Mesothelial cell of epicardium (in vitro differentiated cells): Measurements from ENCODE around the gene RERE. TPM values are rescaled to one million over a fixed set of nuclear protein-coding genes. Genes with fewer than 3 reads are reported as not detected.
"Not testable (repeated sequence)": the region's sequence is repeated elsewhere in the genome, so short reads cannot be mapped to it uniquely, and the experiment has no call there.

Experiments used
- DNase-seq, 2 experiments: peaks; one replicate each; pipeline ENCODE4 v3.0.0; 2021; ENCODE audit warnings: low spot score in 2 of 2; ENCODE audit not compliant: unreplicated experiment in 2 of 2
- H3K27ac Mint-ChIP-seq: 2 replicates; pipeline ENCODE4 v1.8.0; 2021; ENCODE audit warnings: mixed read lengths
- H3K27me3 Mint-ChIP-seq: 2 replicates; pipeline ENCODE4 v1.8.0; 2021; ENCODE audit warnings: low read depth, mixed read lengths
- H3K36me3 Mint-ChIP-seq: 2 replicates; pipeline ENCODE4 v1.8.0; 2021; ENCODE audit warnings: mixed read lengths
- H3K4me1 Mint-ChIP-seq: 2 replicates; pipeline ENCODE4 v1.8.0; 2021; ENCODE audit warnings: mixed read lengths
- H3K4me3 Mint-ChIP-seq: 2 replicates; pipeline ENCODE4 v1.8.0; 2021; ENCODE audit warnings: mild to moderate bottlenecking, moderate library complexity, mixed read lengths
- H3K9me3 Mint-ChIP-seq: 2 replicates; pipeline ENCODE4 v1.8.0; 2021; ENCODE audit warnings: mixed read lengths
- CTCF ChIP-seq: fragments of 200-600 bp; sonication (generic); IDR thresholded peaks from one replicate; pipeline ENCODE4 v1.5.0; 2021; ENCODE audit warnings: antibody characterized with exemption; ENCODE audit not compliant: unreplicated experiment
- total RNA-seq: library from RNA; stranded (reverse); gene quantifications from 3 replicates; pipeline ENCODE4 v1.2.1, GENCODE V29; 2021

The RERE gene
- total RNA-seq, 1 donor from 2014 or later = 187 TPM

- Mint-ChIP-seq H3K36me3 (peaks cover 12% of the 10 kb centered on the region), H3K27me3 (no peaks in the 10 kb centered on the region), H3K9me3 (no peaks in the 10 kb centered on the region), H3K4me3 (no peak overlapping the region), H3K4me1 (peaks cover 52% of the 10 kb centered on the region), H3K27ac (no peak overlapping the region)
- no peak for DNase-seq
- no peak for TF ChIP-seq CTCF
Observed at GRCh38 chr1:8595332-8595731, 222.1 kb downstream of the RERE start.

GRCh38 chr1:8593292-8593691 is 224.1 kb downstream of the RERE start:
- Mint-ChIP-seq H3K4me1 (peaks cover 38% of the 10 kb centered on the region), H3K36me3 (peaks cover 12% of the 10 kb centered on the region)
- not testable (repeated sequence) for DNase-seq, H3K27ac Mint-ChIP-seq, H3K9me3 Mint-ChIP-seq, H3K27me3 Mint-ChIP-seq, H3K4me3 Mint-ChIP-seq

GRCh38 chr1:8591569-8591968 is 225.9 kb downstream of the RERE start:
- DNase-seq = no peak
- no peaks in the 10 kb centered on the region for H3K27me3 Mint-ChIP-seq
- H3K4me1 Mint-ChIP-seq = peaks cover 40% of the 10 kb centered on the region
- H3K36me3 Mint-ChIP-seq = peaks cover 12% of the 10 kb centered on the region
- no peak overlapping the region for H3K4me3 Mint-ChIP-seq
- H3K9me3 Mint-ChIP-seq = no peaks in the 10 kb centered on the region
- no peak for TF ChIP-seq CTCF
- no peak overlapping the region for H3K27ac Mint-ChIP-seq

GRCh38 chr1:8590721-8591351 is 226.6 kb downstream of the RERE start:
- Mint-ChIP-seq H3K4me3 (no peak overlapping the region), H3K9me3 (no peaks in the 10 kb centered on the region), H3K27ac (peak overlapping the region; percentile 35), H3K36me3 (peaks cover 12% of the 10 kb centered on the region), H3K4me1 (peaks cover 36% of the 10 kb centered on the region), H3K27me3 (no peaks in the 10 kb centered on the region)
- TF ChIP-seq CTCF = no peak
- DNase-seq = no peak

GRCh38 chr1:8589571-8589970 is 227.9 kb downstream of the RERE start:
- H3K27me3 Mint-ChIP-seq = no peaks in the 10 kb centered on the region
- H3K36me3 Mint-ChIP-seq = peaks cover 12% of the 10 kb centered on the region
- peak overlapping the region; percentile 10 for H3K27ac Mint-ChIP-seq
- no peak overlapping the region for H3K4me3 Mint-ChIP-seq
- TF ChIP-seq CTCF = no peak
- H3K4me1 Mint-ChIP-seq = peaks cover 36% of the 10 kb centered on the region
- no peak for DNase-seq
- H3K9me3 Mint-ChIP-seq = no peaks in the 10 kb centered on the region

- H3K27ac Mint-ChIP-seq = peak overlapping the region; percentile 37
Observed at GRCh38 chr1:8587784-8588183, 229.7 kb downstream of the RERE start.

More at GRCh38 chr1:8587784-8588183, 229.7 kb downstream of the RERE start:
- Mint-ChIP-seq H3K27me3 (no peaks in the 10 kb centered on the region), H3K36me3 (peaks cover under 1% of the 10 kb centered on the region), H3K9me3 (no peaks in the 10 kb centered on the region), H3K4me3 (no peak overlapping the region), H3K4me1 (peaks cover 36% of the 10 kb centered on the region)
- no peak for DNase-seq
- no peak for TF ChIP-seq CTCF
